Heart left ventricle (tissue), 16 donors: ENCODE results near the gene PAK2. TPM values are rescaled to one million over a fixed set of nuclear protein-coding genes. Genes with fewer than 3 reads are reported as not detected.

Source experiments
- ATAC-seq, 4 donors: fragments of 200-7000 bp; cut with Tn5 transposase; one replicate each; pipeline ENCODE4 v1.9.1; 2020 to 2022; ENCODE audit warnings: moderate library complexity in 4 of 4, mild to moderate bottlenecking in 3 of 4, moderate number of reproducible peaks in 1 of 4
- DNase-seq, 5 donors: peaks; one replicate each; pipeline ENCODE4 v3.0.0-alpha.2; 2020
- H3K27ac ChIP-seq, 12 donors: fragments of 200-600 bp; sonication (generic) in 4 of 12; one replicate each; pipeline versions ENCODE4 v1.5.0 to v1.8.0; 2016 to 2022; ENCODE audit warnings: mild to moderate bottlenecking in 2 of 12
- H3K27me3 ChIP-seq, 9 donors: fragments of 200-600 bp; sonication (generic) in 2 of 9; one replicate each; pipeline versions ENCODE4 v1.5.1 to v1.8.0; 2016 to 2022; ENCODE audit warnings: mild to moderate bottlenecking in 3 of 9
- H3K36me3 ChIP-seq, 9 donors: fragments of 200-600 bp; sonication (generic) in 2 of 9; one replicate each; pipeline versions ENCODE4 v1.5.0 to v1.8.0; 2018 to 2022; ENCODE audit warnings: mild to moderate bottlenecking in 2 of 9
- H3K4me1 ChIP-seq, 12 donors: fragments of 200-600 bp; sonication (generic) in 4 of 12; one replicate each; pipeline versions ENCODE4 v1.5.0 to v1.8.0; 2016 to 2022; ENCODE audit warnings: mild to moderate bottlenecking in 3 of 12
- H3K4me3 ChIP-seq, 12 donors: fragments of 200-600 bp; sonication (generic) in 4 of 12; one replicate each; pipeline versions ENCODE4 v1.5.0 to v1.8.0; 2017 to 2022; ENCODE audit warnings: mild to moderate bottlenecking in 9 of 12, moderate library complexity in 4 of 12
- H3K9me3 ChIP-seq, 12 donors: fragments of 200-600 bp; sonication (generic) in 4 of 12; one replicate each; pipeline versions ENCODE4 v1.5.0 to v1.8.0; 2016 to 2022; ENCODE audit warnings: mild to moderate bottlenecking in 1 of 12
- POLR2A ChIP-seq, 2 donors: fragments of 450-650 bp; IDR thresholded peaks; one replicate each; pipeline ENCODE4 v1.6.1; 2017; ENCODE audit warnings: antibody characterized with exemption in 2 of 2, mild to moderate bottlenecking in 2 of 2, moderate library complexity in 2 of 2
- WGBS, 4 donors: extraction: QIAGEN DNeasy Blood & Tissue Kit in 2 of 4; methylation state at CpG; one replicate each; pipeline versions ENCODE4 v1.1.5 to v1.1.7; 2013 to 2018; 5-methylcytosine and 5-hydroxymethylcytosine counted together
- intact Hi-C, 10 donors: fragments of 100-400 bp; cut with DNase I; formaldehyde crosslinking; loops; one replicate each; pipeline versions ENCODE4 v1.11.1 to v1.14.2; 2022
- polyA plus RNA-seq, 2 donors: library from polyadenylated mRNA; stranded (reverse); fragments of 200-250 nt; gene quantifications; one replicate each; pipeline ENCODE4 v1.2.3, GENCODE V29; 2013
- total RNA-seq, 9 donors: library from RNA; depleted of rRNA in 2 of 9; stranded (reverse); fragments of >200 nt in 2 of 9; fragmentation: NEBNext Ultra II Directional in 3 of 9; extraction: Animal tissue kit (Norgen Biotek cat#: 25700) in 3 of 9; gene quantifications; one replicate each; pipeline versions ENCODE4 v1.1.0 to v1.2.4, GENCODE V29; 2016 to 2023
- TF ChIP-seq, protein P1 (sequence below), 12 donors: fragments of 200-600 bp; sonication (generic) in 4 of 12; IDR thresholded peaks; one replicate each; pipeline versions ENCODE4 v1.5.0 to v1.8.0; 2018 to 2022; ENCODE audit warnings: antibody characterized with exemption in 12 of 12, mild to moderate bottlenecking in 5 of 12
- donor health status: ischemic (EF 13 %, LVEDD 7.1; RV severe dilation, severe dysfunction).
- donor health status: healthy with polysubstance abuse.
- donor health status: DM: no; HTN: yes; CAD: no.
- donor health status: DM: no; HTN: no; CAD: no.
- donor health status: ischemic (EF 25% LVEDD 6.9; RV normal size, moderate dysfunction).
- donor health status: ischemic (EF 25% LVEDD 5.7; RV mildly dilated, moderate dysfunction).
- donor health status: healthy.
- donor health status: DM: yes; HTN: yes; CAD: no.
- donor health status: ischemic (EF 35%, LVEDD 5.7; RV mildly dilated, moderate dysfunction).
- donor health status: nonischemic (EF 11% LVEDD 7.7; RV severe dilation, severe dysfunction).
- donor health status: DM: yes; HTN: yes; CAD: no.
- donor health status: PGD.
- donor health status: ischemic (EF 29% LVEDD 5.4; RV normal size, mild dysfunction).
- donor health status: nonischemic (EF 23%, LVEDD 6.1; RV moderate dilation, normal function).

The PAK2 gene
- total and polyA plus RNA-seq, 11 donors, result 17.0 to 67.8 (median 48.3) TPM

GRCh38 chr3:196772102-196772501 lies 32.4 kb downstream of the PAK2 start:
- no peak for DNase-seq
- no peaks in the 10 kb centered on the region for H3K9me3 ChIP-seq
- no peak for TF ChIP-seq POLR2A (IDR thresholded peaks at IDR 0.05)
- TF ChIP-seq, protein P1, sequence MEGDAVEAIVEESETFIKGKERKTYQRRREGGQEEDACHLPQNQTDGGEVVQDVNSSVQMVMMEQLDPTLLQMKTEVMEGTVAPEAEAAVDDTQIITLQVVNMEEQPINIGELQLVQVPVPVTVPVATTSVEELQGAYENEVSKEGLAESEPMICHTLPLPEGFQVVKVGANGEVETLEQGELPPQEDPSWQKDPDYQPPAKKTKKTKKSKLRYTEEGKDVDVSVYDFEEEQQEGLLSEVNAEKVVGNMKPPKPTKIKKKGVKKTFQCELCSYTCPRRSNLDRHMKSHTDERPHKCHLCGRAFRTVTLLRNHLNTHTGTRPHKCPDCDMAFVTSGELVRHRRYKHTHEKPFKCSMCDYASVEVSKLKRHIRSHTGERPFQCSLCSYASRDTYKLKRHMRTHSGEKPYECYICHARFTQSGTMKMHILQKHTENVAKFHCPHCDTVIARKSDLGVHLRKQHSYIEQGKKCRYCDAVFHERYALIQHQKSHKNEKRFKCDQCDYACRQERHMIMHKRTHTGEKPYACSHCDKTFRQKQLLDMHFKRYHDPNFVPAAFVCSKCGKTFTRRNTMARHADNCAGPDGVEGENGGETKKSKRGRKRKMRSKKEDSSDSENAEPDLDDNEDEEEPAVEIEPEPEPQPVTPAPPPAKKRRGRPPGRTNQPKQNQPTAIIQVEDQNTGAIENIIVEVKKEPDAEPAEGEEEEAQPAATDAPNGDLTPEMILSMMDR (IDR thresholded peaks at IDR 0.05), result no peak
- H3K27me3 ChIP-seq, result no peaks in the 10 kb centered on the region
- 87 to 92% (median 91%) methylated on average over 4 of the region's 4 CpGs for WGBS, 4 donors
- no peak for ATAC-seq
- no peak overlapping the region for H3K4me3 ChIP-seq
- intact Hi-C loops, result no loop called here
- peaks cover 2 to 50% (median 22%) of the 10 kb centered on the region in 12 donors for H3K4me1 ChIP-seq
- H3K27ac ChIP-seq, result no peak overlapping the region
- H3K36me3 ChIP-seq, result peaks cover 0 to 8% (median 0%) of the 10 kb centered on the region in 9 donors

- no peak for ATAC-seq
- Histone ChIP-seq H3K9me3 (no peaks in the 10 kb centered on the region), H3K27me3 (no peaks in the 10 kb centered on the region), H3K36me3 (peaks cover 0 to 14% (median 0%) of the 10 kb centered on the region in 9 donors), H3K27ac (no peak overlapping the region), H3K4me1 (peaks cover 2 to 55% (median 23%) of the 10 kb centered on the region in 12 donors), H3K4me3 (no peak overlapping the region)
- TF ChIP-seq, protein P1 (IDR thresholded peaks at IDR 0.05), result no peak
- no peak for TF ChIP-seq POLR2A (IDR thresholded peaks at IDR 0.05)
- intact Hi-C loops, result no loop called here
- no peak for DNase-seq
- WGBS, 4 donors, result 69 to 79% (median 75%) methylated on average over 6 of the region's 6 CpGs
Observed at GRCh38 chr3:196772897-196773296, 33.2 kb downstream of the PAK2 start.

GRCh38 chr3:196774191-196774820 lies 34.6 kb downstream of the PAK2 start:
- ATAC-seq, result peak in 2 of 4 donors; percentile 50 to 55
- intact Hi-C loops, result no loop called here
- H3K27ac ChIP-seq, result peak overlapping the region in 3 of 12 donors; percentile 3 to 17 (median 5)
- TF ChIP-seq, protein P1 (IDR thresholded peaks at IDR 0.05), result no peak
- no peaks in the 10 kb centered on the region for H3K27me3 ChIP-seq
- H3K4me3 ChIP-seq, result no peak overlapping the region
- 53 to 59% (median 57%) methylated on average over 5 of the region's 5 CpGs for WGBS, 4 donors
- no peak for DNase-seq
- no peaks in the 10 kb centered on the region for H3K9me3 ChIP-seq
- H3K36me3 ChIP-seq, result peaks cover 0 to 8% (median 0%) of the 10 kb centered on the region in 9 donors
- H3K4me1 ChIP-seq, result peaks cover 2 to 69% (median 30%) of the 10 kb centered on the region in 12 donors

DNA sequence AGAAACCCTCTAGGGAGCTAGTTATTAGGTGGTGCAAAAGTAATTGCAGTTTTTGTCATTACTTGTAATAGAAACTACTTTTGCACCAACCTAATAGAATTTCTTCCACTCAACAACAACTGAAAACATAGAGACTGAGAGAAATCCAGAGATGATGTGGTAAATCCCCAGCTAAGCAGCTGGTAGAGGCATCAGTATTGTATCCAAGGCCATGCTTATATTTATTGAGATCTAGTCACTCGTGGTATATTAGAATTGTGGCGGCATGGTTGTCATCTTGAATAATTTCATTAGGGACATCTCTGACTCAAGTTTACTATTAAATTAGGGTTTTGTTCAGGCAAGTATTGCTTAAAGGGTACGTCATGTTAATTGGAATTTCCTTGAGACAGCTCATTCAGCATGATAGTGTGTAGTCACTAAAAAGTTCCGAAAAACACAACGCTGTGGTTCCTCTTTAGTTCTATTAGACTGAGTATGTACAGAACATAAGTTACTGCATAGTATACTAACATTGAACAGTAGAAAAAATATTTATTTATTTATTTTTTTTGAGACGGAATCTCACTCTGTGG lies 35.3 kb downstream of the PAK2 start:
- TF ChIP-seq, protein P1 (IDR thresholded peaks at IDR 0.05), result no peak
- no peak for TF ChIP-seq POLR2A (IDR thresholded peaks at IDR 0.05)
- Histone ChIP-seq H3K4me1 (peaks cover 2 to 69% (median 33%) of the 10 kb centered on the region in 12 donors), H3K4me3 (no peak overlapping the region), H3K27ac (peak overlapping the region in 1 of 12 donors; percentile 5), H3K27me3 (no peaks in the 10 kb centered on the region), H3K9me3 (no peaks in the 10 kb centered on the region), H3K36me3 (peaks cover 0 to 12% (median 0%) of the 10 kb centered on the region in 9 donors)
- 88 to 95% (median 94%) methylated on average over 6 of the region's 6 CpGs for WGBS, 4 donors
- intact Hi-C loops, result no loop called here
- no peak for ATAC-seq
- DNase-seq, result no peak
